Lower leg skin (tissue), 4 donors: Measurements from ENCODE around the gene BCL11A. TPM values are rescaled to one million over a fixed set of nuclear protein-coding genes. Genes with fewer than 3 reads are reported as not detected.

Experiments used
- DNase-seq, 2 donors: peaks; one replicate each; pipeline ENCODE4 v3.0.0-alpha.2; 2019; ENCODE audit warnings: low spot score in 2 of 2
- H3K4me3 ChIP-seq: fragments of 200-600 bp; sonication (generic); 2 replicates; pipeline ENCODE4 v1.5.1; 2017; ENCODE audit warnings: mild to moderate bottlenecking, low read depth; ENCODE audit not compliant: poor library complexity, severe bottlenecking
- POLR2A ChIP-seq, 2 donors: fragments of 450-650 bp; IDR thresholded peaks; one replicate each; pipeline ENCODE4 v1.6.1; 2016 to 2017; ENCODE audit warnings: antibody characterized with exemption in 2 of 2, mild to moderate bottlenecking in 1 of 2, moderate library complexity in 1 of 2
- WGBS, 2 donors: methylation state at CpG; one replicate each; pipeline ENCODE4 v1.1.5; 2018; 5-methylcytosine and 5-hydroxymethylcytosine counted together
- intact Hi-C: fragments of 100-400 bp; cut with DNase I; formaldehyde crosslinking; loops from one replicate; pipeline ENCODE4 v1.15.0; 2023; ENCODE audit warnings: low total_unique reads
- total RNA-seq, 4 donors: library from RNA; depleted of rRNA; stranded (reverse); fragments of >200 nt; gene quantifications; one replicate each; pipeline ENCODE4 v1.1.0, GENCODE V29; 2016
- TF ChIP-seq, protein P1 (sequence below), 3 donors: fragments of 450-650 bp; IDR thresholded peaks; one replicate each; pipeline ENCODE4 v1.5.1; 2016; ENCODE audit warnings: antibody characterized with exemption in 3 of 3, mild to moderate bottlenecking in 3 of 3, moderate library complexity in 2 of 3

The BCL11A gene
- total RNA-seq, 4 donors from 2014 or later = 62.8 to 94.4 (median 71.5) TPM

- no peak for DNase-seq
- TF ChIP-seq, protein P1, sequence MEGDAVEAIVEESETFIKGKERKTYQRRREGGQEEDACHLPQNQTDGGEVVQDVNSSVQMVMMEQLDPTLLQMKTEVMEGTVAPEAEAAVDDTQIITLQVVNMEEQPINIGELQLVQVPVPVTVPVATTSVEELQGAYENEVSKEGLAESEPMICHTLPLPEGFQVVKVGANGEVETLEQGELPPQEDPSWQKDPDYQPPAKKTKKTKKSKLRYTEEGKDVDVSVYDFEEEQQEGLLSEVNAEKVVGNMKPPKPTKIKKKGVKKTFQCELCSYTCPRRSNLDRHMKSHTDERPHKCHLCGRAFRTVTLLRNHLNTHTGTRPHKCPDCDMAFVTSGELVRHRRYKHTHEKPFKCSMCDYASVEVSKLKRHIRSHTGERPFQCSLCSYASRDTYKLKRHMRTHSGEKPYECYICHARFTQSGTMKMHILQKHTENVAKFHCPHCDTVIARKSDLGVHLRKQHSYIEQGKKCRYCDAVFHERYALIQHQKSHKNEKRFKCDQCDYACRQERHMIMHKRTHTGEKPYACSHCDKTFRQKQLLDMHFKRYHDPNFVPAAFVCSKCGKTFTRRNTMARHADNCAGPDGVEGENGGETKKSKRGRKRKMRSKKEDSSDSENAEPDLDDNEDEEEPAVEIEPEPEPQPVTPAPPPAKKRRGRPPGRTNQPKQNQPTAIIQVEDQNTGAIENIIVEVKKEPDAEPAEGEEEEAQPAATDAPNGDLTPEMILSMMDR (IDR thresholded peaks at IDR 0.05) = no peak
- TF ChIP-seq POLR2A (IDR thresholded peaks at IDR 0.05) = no peak
- intact Hi-C loops = no loop called here
- 65 to 72% methylated on average over 1 of the region's 1 CpG for WGBS, 2 donors
- no peak overlapping the region for H3K4me3 ChIP-seq
Observed at GRCh38 chr2:60496475-60496874, 57.0 kb downstream of the BCL11A start.

- no peak for DNase-seq
- intact Hi-C loops = no loop called here
- no peak for TF ChIP-seq POLR2A (IDR thresholded peaks at IDR 0.05)
- TF ChIP-seq, protein P1 (IDR thresholded peaks at IDR 0.05) = no peak
- WGBS, 2 donors = 71 to 78% methylated on average over 6 of the region's 6 CpGs
- H3K4me3 ChIP-seq = no peak overlapping the region
Observed at GRCh38 chr2:60495041-60495625, 58.3 kb downstream of the BCL11A start.

GRCh38 chr2:60493804-60494387 is 59.6 kb downstream of the BCL11A start:
- intact Hi-C loops = no loop called here
- TF ChIP-seq, protein P1 (IDR thresholded peaks at IDR 0.05) = no peak
- TF ChIP-seq POLR2A (IDR thresholded peaks at IDR 0.05) = no peak
- WGBS, 2 donors = 76 to 84% methylated on average over 4 of the region's 4 CpGs
- H3K4me3 ChIP-seq = no peak overlapping the region
- no peak for DNase-seq

GRCh38 chr2:60492548-60492947 is 60.9 kb downstream of the BCL11A start:
- TF ChIP-seq, protein P1 (IDR thresholded peaks at IDR 0.05) = no peak
- TF ChIP-seq POLR2A (IDR thresholded peaks at IDR 0.05) = no peak
- H3K4me3 ChIP-seq = no peak overlapping the region
- 93 to 95% methylated on average over 4 of the region's 4 CpGs for WGBS, 2 donors
- no peak for DNase-seq
- intact Hi-C loops = no loop called here

- TF ChIP-seq, protein P1 (IDR thresholded peaks at IDR 0.05) = no peak
- no peak for TF ChIP-seq POLR2A (IDR thresholded peaks at IDR 0.05)
- no peak overlapping the region for H3K4me3 ChIP-seq
- intact Hi-C loops = no loop called here
- DNase-seq = no peak
- WGBS, 2 donors = 36 to 57% methylated on average over 4 of the region's 4 CpGs
Observed at GRCh38 chr2:60490848-60491247, 62.6 kb downstream of the BCL11A start.

GRCh38 chr2:60490441-60490840 is 63.0 kb downstream of the BCL11A start:
- no peak overlapping the region for H3K4me3 ChIP-seq
- intact Hi-C loops = no loop called here
- no peak for TF ChIP-seq POLR2A (IDR thresholded peaks at IDR 0.05)
- TF ChIP-seq, protein P1 (IDR thresholded peaks at IDR 0.05) = no peak
- WGBS, 2 donors = 93 to 97% methylated on average over 1 of the region's 1 CpG
- no peak for DNase-seq
